NT2/D1 (cell line): Measurements from ENCODE around the gene YPEL2.

Experiments used
- SUZ12 ChIP-seq: IDR thresholded peaks from 2 replicates; pipeline ENCODE4 v1.6.1; 2011; ENCODE audit not compliant: insufficient read length, insufficient read depth; ENCODE audit errors: extremely low read depth
- YY1 ChIP-seq: IDR thresholded peaks from 2 replicates; pipeline ENCODE4 v1.6.1; 2011; ENCODE audit not compliant: insufficient read length, insufficient read depth

GRCh38 chr17:59337741-59338299, 6.4 kb downstream of the YPEL2 start:
- TF ChIP-seq SUZ12 (no peak), YY1 (no peak)
